DOHH2 (cell line): ENCODE data around the gene POP5.

ENCODE experiments used
- EZH2phosphoT487 ChIP-seq: fragments of 200-600 bp; sonication (generic); IDR thresholded peaks from 2 replicates; pipeline ENCODE4 v1.6.1; 2017; ENCODE audit warnings: borderline replicate concordance, mild to moderate bottlenecking, antibody characterized with exemption, low read length, moderate library complexity, mixed read lengths
- TF ChIP-seq, protein P1 (sequence below): fragments of 200-600 bp; sonication (generic); IDR thresholded peaks from one replicate; pipeline ENCODE4 v1.5.1; 2014; ENCODE audit warnings: antibody characterized with exemption, mild to moderate bottlenecking, low read depth, low read length; ENCODE audit not compliant: poor library complexity, severe bottlenecking

DNA sequence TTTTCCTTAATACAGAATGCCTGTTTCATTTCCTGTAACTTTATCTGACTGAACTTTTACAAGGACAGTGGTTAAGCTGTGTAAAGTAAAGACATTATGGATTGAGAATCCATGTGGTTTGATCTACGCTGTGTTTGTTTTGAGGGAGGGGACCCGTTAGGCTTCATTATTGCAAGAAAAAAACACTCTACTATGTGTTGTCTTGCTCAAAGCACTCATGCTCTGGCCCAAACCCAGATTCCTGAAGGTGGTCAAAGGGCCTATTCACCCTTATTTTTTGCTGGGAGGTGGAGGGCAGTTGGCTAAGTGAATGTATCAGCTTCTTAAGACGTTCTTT is 35.2 kb downstream of the POP5 start:
- TF ChIP-seq EZH2phosphoT487: no peak
- TF ChIP-seq, protein P1, sequence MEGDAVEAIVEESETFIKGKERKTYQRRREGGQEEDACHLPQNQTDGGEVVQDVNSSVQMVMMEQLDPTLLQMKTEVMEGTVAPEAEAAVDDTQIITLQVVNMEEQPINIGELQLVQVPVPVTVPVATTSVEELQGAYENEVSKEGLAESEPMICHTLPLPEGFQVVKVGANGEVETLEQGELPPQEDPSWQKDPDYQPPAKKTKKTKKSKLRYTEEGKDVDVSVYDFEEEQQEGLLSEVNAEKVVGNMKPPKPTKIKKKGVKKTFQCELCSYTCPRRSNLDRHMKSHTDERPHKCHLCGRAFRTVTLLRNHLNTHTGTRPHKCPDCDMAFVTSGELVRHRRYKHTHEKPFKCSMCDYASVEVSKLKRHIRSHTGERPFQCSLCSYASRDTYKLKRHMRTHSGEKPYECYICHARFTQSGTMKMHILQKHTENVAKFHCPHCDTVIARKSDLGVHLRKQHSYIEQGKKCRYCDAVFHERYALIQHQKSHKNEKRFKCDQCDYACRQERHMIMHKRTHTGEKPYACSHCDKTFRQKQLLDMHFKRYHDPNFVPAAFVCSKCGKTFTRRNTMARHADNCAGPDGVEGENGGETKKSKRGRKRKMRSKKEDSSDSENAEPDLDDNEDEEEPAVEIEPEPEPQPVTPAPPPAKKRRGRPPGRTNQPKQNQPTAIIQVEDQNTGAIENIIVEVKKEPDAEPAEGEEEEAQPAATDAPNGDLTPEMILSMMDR: no peak
